NCI-H146 (cell line): ENCODE data around the gene AKAP6.
"Not testable (repeated sequence)": the region's sequence is repeated elsewhere in the genome, so short reads cannot be mapped to it uniquely, and the experiment has no call there.

Experiments
- DNase-seq: peaks from one replicate; lab custom pipeline; 2025; lab: John Stamatoyannopoulos, UW

The AKAP6 gene

DNA sequence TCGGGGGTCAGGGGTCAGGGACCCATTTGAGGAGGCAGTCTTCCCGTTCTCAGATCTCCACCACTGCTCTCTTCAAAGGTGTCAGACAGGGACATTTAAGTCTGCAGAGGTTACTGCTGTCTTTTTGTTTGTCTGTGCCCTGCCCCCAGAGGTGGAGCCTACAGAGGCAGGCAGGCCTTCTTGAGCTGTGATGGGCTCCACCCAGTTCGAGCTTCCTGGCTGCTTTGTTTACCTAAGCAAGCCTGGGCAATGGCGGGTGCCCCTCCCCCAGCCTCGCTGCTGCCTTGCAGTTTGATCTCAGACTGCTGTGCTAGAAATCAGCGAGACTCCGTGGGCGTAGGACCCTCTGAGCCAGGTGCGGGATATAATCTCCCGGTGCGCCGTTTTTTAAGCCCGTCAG, 254.3 kb downstream of the AKAP6 start:
- not testable (repeated sequence) for DNase-seq

DNA sequence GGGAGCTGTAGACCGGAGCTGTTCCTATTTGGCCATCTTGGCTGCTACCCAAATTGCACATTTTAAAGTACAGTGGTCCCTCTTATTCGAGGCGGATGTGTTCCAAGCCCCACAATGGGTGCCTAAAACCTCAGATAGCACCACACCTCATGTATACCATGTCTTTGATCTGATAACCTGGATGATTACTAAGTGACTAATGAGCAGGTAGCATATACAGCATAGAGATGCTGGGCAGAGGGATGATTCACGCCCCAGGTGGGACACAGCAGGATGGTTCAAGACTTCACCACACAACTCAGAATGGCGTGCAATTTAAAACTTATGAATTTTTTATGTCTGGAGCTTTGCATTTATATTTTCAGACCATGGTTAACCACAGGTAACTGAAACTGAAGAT, 255.0 kb downstream of the AKAP6 start:
- DNase-seq: no peak

DNA sequence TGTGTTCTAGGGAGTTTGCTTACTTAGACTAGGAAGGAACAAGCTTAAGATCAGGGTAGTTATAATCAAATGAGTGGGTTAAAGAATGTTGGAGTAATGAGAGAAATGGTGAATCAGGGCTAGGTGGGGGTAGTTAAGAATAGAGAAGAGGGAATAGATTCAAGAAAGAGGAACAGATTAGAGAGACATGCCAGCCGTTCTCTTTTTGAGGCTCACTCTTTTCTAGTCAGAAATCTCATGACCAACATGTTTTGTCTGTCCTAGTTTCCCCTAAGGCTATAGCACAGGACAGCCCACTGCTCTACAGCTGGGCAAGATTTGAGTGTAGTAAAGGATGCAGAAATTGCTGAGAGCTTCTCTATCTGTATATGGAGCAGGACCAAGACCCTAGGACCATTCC, 258.4 kb downstream of the AKAP6 start:
- no peak for DNase-seq

DNA sequence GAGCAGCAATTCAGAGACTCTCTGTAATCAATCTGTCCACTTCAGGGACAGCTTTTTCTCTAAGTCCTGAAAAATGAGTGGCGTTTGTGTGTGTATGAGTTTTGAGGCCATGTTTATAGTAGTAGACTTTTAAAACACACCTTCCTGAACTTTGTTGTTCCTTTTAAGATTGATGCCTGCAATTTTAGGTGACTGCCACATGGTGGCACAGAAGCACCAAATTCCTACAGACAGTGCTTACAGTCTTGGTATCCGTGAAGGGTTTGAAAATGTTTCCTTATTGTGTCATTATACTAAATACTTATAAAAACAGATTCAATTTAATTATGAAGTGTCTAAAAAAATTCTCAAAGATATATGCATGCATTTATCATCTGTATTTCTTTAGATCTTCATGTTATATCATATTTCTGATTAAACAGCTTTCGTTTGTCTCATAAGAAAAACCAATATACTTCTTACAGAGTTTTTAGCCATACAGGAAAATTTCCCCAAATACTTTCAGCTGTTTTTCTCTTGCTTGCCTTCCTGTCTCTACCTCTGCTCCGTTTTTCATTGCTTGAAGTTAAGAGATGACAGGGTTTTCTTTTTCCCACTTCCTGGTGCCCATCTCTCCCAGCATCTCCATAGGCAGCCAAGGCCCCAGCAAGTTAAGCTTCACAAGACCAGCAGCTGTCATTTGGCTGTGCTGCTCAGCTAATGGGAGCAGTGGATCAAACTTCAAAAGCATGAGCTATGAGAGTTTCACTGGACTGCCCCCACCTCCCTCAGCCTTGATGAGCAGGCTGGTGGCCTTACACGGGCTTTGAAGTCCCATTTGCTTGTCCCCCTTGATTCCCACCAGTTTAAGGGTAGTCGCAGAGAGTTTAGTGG, 259.6 kb downstream of the AKAP6 start:
- DNase-seq: peak; percentile 20

DNA sequence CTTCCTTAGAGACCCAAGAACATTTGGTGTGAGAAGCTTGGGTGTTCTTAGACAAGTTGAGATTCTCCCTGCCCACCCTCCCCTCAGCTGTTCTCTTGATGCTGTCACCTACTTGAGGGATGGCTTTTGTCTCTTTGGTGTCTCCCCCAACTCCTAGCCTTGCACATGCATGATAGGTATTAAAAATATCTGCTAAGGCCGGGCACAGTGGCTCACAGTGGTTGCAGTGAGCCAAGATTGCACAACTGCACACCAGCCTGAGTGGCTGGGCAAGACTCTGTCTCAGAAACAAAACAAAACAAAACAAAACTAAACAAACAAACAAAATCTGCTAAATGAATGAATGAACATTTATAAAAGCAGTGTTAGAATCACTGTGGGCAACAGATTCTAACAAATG, 261.1 kb downstream of the AKAP6 start:
- DNase-seq: no peak

DNA sequence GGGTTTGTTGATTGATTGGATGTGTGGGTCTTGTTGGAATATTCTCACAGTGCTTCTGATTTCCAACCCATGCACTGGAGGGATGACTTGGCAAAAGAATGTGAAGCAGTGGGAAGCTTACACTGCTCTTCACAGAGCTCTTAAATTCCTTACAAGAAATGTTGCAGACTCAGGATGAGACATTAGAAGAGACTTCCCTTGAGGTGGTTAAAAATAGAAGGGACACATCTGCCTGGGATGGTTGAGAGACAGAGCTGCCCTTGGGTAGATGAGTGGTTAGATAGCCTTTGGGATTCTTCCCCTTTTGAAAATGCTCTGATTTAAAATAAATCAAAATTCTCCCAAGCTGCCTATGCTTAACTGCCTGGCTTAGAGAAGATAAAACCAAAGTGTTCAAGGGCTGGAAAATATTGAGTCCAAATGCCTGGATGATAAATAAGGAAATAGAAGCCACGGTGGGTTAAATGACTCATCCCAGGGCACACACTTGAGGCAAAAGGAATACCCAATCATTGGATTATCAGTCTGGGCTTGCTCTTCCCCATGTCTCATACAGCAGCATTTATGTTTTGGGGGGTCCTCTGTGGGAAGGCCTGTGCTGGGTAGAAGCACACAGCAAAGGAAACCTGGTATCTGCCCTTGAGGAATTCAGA, 264.3 kb downstream of the AKAP6 start:
- DNase-seq: no peak

DNA sequence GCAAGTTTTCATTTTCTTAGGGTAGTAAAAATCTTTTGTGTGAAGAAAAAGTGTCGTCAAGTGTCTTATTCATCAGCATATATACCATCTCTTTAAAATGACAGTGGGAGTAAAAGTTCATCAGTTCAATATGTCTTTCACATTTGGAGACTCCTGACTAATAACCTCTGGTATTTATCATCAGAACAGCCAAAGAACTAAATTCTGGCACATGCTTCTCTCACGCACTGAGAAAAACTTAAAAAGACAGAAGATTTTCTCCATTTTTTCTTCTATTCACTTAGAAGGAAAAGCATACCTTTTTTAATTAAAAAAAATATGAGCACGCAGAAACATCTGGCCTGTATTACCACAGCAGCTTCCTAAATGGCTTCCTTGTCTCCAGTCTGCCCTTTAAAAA, 265.7 kb downstream of the AKAP6 start:
- DNase-seq: no peak

DNA sequence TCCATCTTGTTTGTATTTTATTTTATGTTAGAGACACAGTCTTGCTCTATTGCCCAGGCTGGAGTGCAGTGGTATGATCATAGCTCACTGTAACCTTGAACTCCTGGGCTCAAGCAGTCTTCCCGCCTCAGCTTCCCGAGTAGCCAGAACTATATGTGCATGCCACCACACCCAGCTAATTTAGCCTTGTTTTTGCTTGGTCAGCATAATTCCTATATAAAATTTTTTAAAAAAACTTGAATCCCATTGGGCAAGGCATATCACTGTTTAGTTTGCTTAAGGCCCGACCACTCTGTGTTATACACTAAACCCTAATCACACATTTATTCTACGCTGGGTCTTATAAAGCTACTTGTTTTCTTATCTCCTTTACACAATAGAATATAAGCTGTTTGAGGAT, 266.4 kb downstream of the AKAP6 start:
- no peak for DNase-seq

DNA sequence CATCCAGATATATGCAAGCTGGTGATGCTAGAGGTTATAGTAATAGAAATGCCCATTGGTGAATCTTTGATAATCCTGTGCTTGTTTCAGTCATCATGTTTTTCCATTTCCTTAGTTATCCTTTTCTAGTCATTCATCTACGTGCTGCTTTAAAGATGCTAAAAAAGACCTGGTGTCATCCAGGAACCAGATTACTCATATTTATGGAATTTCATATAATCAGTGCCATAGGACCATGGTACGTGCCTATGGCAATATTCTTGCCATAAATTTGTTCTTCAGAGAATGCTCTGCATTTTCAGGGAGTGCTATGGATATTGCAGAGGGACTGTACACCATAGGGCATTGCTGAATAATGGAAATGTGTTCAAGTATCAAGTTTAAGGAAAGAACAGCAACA, 267.3 kb downstream of the AKAP6 start:
- DNase-seq: no peak

DNA sequence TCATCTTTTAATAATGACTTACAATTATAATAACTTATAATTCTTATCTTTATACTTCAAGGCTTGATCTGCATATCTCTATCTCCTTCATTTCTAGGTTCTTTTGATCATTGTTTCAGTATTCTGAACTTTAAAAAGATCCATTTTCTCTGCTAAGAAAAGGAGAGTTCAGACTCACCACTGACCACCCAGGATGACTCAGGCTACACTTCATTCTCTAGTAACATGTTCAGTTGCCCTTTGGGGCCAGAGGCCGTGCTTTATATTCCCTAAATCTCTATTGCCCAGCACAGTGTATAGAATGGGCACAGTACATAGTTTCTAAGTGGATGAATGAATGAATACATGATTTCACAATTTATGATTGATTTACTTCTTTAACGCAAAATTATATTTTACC, 268.7 kb downstream of the AKAP6 start:
- no peak for DNase-seq

DNA sequence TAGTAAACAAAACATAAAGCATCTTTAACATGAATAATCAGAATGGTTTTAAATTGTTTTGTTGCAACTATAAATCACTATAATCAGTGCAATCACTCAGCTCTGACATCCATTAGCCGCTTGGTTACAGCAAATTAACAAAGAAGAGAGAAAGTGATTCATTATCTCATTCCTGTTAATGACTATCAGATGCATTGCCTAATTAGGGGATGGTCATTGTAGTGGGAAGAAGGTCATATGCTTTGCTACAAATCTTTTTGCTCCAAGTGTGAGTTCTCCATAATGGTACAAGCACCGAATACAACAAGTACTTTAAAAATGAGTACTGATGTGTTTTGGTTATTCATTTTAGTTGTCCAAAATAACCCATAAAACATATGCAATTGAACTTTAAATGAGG, 272.0 kb downstream of the AKAP6 start:
- DNase-seq: no peak

DNA sequence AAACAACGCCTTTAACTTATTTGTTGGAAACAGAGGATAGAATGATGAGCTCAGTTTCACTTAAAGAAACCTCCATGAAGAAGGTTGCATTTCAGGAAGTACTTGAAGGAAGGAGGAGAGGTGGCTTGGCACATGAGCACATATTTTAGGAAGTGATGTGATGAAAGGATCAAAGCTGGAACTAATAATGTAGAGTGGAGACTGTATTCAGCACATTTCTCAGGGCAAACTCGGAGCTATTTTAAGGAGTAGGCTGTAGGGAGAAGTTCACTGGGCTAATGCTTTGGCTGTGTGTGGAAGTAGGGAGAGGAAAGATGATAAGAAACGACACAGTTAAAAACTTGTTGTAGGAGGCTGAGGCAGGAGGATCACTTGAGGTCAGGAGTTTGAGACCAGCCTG, 272.8 kb downstream of the AKAP6 start:
- DNase-seq: no peak

DNA sequence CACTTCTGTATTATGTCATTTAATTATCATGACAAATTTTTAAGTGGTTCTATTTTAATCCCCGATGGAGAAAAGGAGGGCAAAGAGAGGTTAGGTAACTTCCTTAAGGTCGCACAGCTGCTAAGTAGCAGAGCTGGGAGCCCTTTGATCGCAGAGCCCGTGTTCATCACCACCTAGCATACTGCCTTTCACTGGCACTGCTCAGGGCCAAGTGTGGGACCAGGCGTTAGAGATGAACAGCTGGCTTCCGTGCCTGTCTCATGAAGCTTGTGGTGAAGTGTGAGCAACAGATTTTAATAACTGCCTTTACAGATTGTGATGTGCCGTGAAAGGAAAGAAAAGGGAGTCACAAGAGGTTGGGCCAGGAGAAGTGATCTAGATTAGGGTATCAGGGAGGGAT, 273.6 kb downstream of the AKAP6 start:
- DNase-seq: no peak

DNA sequence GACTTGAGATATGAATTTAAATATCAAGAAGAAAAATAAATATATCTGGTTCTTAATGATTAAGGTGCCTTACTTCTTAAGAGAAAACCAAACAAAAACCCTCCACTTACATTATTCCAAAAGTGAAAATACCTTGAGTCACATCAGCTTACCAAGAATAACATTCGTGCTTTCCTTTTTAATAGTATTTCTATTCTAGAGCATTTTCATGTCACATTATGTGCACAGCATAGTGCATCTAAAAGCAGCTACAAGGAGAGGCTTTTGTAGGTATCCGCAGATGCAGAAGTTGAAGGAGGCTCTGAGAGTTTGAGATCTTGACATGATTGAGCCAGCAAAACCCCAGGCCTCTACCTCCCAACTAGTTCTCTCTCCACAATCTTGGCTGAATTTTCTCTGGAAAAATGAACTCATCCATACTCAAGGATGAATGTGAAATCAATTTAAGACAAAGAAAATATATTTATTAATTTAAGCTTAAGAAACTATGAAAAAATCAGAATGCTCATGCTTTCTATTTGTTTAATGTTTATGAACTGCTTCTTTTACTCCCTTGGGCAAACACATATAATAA, 275.0 kb downstream of the AKAP6 start:
- no peak for DNase-seq

DNA sequence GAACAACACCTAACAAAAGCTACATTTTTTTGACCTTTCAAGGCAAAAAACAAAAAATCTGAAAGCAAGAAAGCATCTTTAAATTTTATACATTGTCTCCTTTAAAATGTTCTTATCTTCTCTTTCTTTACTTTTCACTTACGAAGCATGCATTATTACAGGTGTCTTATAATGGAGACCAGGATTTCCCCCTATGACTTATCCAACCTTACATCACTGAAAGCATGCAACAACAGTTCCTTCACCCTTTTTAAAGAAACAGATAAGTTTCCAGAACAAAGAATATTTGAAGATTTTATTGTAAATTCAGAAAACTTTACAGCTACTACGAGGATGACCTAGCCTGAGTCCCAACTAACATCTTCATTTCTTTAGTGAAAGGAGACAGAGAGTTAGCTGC, 277.2 kb downstream of the AKAP6 start:
- no peak for DNase-seq

DNA sequence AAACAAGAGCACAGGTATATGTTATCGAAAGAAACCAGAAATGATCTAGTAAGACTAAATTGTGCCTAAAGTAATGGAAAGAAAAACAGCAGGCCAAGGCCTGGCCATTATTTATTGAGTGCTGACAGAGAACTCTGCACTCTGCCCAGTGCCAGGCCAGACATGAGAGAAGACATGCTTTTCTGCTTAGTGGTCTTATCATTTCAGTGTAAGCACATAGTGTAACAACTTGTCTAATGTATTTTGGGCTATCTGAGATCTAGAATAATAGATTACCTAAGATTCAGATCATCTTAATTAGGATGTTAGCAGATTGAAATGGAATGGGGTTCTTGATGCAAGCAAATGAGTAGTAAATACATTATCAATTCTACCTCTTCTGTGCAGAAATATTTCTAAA, 278.3 kb downstream of the AKAP6 start:
- no peak for DNase-seq

DNA sequence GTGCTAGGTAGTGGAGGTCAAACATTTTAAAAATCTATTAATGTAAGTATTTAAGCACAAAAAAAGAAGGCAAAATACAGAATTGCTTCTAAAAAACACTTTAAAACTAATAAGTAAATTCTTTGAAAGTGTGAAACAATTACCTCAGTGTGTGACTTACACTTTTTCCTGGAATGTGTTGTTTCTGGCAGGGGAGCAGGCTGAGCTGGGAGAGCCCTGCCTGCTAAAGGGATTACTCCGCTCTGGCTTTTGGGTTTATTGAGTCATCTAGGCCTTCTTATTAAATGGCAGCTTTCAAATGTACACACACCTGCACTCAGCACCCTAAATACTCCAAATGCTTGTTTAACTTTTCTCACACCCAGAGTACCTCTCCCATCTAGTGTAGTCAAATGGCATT, 279.8 kb downstream of the AKAP6 start:
- no peak for DNase-seq

DNA sequence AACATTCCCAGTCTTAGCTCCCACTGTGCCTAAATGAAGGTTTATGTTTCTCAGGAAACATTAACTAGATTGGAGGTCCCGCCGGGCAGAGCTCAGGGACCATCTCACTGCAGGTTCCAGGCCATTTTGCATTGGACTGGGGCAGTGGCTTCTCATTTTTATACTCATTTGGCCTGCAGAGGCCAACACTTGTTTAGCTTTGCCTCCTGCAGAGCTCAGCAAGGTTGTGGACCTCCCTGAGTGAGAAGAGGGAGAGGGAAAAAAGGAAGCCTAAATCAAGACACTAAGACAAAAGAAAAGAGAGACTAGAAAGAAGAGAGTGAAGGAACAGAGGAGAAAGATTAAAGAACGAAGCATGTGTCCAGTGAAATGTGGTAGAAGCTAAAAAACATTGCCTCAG, 280.3 kb downstream of the AKAP6 start:
- no peak for DNase-seq

DNA sequence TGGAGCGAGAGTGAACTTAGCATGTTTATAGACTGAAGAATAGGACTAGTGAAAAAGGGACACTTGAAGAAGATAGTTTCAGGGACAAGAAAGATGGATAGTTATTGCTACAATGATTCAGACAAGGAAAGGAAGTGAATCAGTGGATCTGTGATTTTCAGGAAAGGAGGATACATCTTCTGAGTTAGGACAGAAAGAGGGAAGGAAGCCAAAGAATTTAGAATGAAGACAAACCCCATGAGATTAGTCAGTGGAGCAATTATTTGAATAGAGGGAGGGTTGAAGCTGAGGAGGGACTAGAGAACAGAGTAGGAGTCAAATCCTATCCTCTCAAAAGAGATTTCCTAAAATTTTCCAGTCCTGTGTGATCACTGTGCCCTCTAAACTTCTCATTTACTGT, 282.7 kb downstream of the AKAP6 start:
- no peak for DNase-seq

DNA sequence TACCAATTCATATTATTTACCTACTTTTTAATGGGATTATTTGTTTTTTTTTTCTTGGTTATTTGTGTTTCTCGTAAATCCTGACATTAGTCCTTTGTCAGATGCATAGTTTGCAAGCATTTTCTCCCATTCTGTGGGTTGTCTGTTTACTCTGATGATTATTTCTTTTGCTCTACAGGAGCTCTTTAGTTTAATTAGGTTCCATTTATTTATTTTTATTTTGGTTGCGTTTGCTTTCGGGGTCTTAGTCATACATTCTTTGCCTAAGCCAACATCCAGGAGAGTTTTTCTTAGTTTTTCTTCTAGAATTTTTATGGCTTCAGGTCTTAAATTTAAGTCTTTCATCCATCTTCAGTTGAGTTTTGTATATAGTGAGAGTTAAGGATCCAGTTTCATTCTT, 289.9 kb downstream of the AKAP6 start:
- DNase-seq: no peak

DNA sequence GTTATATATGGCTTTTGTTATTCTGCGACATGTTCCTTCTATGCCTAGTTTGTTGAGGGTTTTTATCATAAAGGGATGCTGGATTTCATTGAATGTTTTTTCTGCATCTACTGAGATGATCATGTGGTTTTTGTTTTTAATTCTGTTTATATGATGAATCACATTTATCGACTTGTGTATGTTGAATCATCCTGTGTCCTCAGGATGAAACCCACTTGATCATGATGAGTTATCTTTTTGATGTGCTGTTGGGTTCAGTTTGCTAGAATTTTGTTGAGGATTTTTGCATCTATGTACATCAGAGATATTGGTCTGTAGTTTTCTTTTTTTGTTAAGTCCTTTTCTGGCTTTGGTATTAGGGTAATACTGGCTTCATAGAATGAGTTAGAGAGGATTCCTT, 291.2 kb downstream of the AKAP6 start:
- DNase-seq: no peak

DNA sequence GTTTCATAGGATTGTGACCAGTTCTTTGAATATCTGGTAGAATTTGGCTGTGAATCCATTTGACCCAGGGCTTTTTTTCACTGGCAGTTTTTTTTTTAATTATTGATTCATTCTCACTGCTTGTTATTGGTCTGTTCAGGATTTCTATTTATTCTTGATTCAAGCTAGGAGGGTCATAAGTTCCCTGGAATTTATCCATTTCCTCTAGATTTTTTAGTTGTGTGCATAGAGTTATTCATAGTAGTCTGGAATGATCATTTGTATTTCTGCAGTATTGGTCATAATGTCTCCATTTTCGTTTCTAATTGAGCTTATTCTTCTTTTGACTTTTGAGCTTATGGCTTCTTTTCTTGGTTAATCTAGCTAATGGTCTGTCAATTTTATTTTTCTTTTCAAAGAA, 291.6 kb downstream of the AKAP6 start:
- DNase-seq: no peak

DNA sequence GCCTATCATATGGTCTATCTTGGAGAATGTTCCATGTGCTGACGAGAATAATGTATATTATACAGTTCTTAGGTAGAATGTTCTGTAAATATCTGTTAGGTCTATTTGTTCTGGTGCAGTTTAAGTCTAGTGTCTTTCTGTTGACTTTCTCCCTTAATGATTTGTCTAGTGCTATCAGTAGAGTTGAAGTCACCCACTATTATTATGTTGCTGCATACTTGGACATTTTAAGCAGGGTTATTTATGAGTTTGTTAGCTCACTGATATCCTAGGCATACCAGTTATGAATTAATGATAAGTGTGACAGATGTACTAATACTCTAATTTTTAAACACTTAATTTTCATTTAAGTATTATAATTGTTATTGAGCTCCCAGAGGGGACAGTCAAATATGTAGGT, 292.5 kb downstream of the AKAP6 start:
- DNase-seq: no peak

DNA sequence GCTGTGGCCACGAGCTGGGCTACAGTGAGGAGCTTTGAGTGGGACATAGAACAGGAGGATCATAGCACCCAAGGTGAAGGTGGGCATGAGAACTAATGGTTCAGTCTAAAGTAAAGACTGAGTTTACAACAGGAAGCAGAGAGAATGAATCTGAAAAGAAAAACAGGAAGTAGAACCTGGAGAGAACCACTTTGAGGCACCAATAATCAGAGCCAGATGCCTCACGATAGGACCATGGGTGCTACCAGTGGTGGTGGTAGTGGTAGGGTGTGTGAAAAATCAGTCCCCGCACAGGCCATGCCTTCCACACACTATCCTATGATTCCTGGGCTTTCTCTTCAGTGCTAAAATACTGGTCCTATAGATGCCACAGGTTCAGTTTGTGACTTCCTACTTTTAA, 293.6 kb downstream of the AKAP6 start:
- DNase-seq: no peak
